Measurements from ENCODE around the gene RPS14.

RPS14 gene

DNA sequence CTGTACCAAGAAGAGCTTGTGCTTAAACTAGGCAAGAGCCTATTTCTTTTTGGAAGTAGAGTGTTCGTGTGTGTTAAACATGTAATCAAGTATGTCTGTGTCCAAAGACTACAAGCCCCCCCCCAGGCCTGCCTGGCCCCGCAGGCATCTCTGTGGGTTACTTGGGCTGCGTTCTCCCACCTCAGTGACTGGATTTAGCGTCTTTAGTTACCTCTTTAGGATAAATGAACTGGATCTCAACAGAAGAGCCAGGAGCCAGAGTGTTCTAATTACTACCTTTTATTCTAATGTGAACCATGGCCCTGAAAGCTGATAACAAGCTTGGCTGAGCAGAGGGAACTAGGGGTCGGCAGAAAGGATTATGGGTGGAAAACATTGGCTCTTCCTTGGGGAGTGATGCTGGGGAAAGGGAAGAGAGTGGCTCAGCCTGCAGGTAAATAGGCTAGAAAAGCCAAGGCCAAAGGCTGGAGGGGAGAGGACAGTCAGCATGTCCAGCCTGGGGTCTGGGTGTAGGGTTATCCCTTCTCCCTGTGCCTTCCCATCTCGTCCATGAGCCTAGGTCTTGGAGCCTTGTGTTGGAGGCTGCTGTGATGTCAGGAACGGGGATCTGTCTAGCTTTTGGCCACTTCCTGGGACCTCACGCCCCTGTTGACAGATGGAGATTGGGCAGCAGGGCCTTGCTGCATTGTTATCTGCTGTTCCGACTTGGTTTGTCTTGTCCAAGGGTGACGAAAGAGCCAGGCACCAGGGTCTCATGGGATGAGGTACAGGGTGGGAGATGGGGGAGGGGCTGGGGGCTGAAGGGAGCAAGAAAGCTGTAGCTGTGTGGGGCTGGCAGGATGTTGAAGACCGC is 47.9 kb downstream of the RPS14 start:
- TF ChIP-seq CTCF (IDR thresholded peaks at IDR 0.05; ENCODE audit: borderline replicate concordance, insufficient read depth, low read depth, low read length): no peak
- H3K4me3 ChIP-seq (ENCODE audit: low read depth, low read length): no peak overlapping the region

- no peak overlapping the region for H3K4me3 ChIP-seq (ENCODE audit: low read depth, low read length)
- no peak for TF ChIP-seq CTCF (IDR thresholded peaks at IDR 0.05; ENCODE audit: borderline replicate concordance, insufficient read depth, low read depth, low read length)
Measured at GRCh38 chr5:150401076-150401375, 48.5 kb downstream of the RPS14 start.

DNA sequence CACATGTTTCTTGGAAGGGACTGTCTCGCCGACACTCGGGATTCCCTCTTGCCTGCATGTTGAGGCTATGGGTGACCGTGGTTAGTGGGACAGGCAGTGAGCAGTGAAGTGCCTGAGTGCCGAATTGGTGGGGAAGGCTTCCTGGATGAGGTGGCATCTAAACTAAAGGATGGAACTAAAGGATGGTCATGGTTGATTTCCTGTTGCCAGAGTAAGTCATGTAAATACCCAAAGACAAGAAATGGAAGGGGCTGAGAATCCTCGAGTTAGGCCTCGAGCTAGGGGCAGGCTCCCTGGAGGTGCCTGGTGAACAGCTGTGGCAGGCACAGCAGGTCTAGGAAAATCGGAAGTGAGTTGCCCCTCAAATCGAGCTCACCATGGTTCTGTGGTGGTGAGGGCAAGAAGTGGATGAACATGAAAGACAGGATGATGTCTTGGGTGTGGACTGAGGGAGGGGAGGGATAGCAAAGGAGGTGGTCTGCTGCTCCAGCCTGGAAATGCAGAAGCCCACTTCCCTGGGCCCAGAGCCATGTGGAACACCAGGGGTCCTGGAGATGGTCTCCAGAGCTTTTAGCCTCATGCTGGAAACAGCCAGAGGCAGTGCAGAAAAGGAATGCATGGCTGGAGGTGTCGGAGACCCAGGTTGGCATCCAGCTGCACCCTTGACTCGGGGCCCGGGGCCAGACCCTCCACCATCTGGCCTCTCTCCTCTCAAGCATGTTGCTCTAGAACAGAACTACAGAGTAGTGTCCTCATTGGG is 49.0 kb downstream of the RPS14 start:
- TF ChIP-seq CTCF (IDR thresholded peaks at IDR 0.05; ENCODE audit: borderline replicate concordance, insufficient read depth, low read depth, low read length): no peak
- H3K4me3 ChIP-seq (ENCODE audit: low read depth, low read length): no peak overlapping the region

- no peak overlapping the region for H3K4me3 ChIP-seq (ENCODE audit: low read depth, low read length)
- no peak for TF ChIP-seq CTCF (IDR thresholded peaks at IDR 0.05; ENCODE audit: borderline replicate concordance, insufficient read depth, low read depth, low read length)
Measured at GRCh38 chr5:150399524-150400211, 49.9 kb downstream of the RPS14 start.

DNA sequence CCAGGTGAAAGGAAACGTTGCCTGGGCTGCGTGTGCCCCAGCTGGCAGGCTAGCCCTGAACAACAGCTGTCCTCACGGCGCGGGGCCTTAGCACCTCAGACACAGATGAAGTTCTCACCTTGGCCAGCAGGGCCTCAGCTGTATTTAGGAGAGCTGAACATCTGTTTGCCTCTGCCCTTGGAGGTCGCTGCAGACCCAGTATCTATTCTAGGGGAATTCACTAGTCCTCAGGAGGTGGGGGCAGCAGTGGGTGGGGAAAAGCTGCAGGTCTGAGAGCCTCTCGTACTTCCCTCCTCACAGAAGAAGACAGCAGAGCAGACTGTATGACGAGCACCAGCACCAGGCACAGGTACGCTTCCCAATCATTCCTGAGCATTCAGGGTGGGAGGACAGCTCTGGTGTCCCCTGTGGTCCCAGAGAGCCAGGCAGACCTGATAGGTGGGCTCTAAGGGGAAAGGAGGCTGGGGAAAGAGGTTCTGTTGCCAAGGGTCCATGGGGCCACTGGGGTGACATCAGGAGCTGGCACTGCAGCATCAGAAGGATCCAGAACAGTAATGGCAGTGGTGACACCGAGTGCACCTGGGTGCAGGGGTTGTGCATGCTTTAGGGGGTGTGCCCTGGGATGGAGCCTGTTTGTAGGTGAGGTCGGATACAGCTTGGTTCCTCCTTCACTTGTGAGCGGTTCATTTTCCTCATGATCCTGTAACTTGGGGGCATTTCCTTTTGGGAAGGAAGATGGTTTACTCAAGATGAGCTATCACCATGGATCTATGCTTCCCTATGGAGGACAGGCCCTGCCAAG is 50.6 kb downstream of the RPS14 start:
- TF ChIP-seq CTCF (IDR thresholded peaks at IDR 0.05; ENCODE audit: borderline replicate concordance, insufficient read depth, low read depth, low read length): peak; percentile 78
- no peak overlapping the region for H3K4me3 ChIP-seq (ENCODE audit: low read depth, low read length)

DNA sequence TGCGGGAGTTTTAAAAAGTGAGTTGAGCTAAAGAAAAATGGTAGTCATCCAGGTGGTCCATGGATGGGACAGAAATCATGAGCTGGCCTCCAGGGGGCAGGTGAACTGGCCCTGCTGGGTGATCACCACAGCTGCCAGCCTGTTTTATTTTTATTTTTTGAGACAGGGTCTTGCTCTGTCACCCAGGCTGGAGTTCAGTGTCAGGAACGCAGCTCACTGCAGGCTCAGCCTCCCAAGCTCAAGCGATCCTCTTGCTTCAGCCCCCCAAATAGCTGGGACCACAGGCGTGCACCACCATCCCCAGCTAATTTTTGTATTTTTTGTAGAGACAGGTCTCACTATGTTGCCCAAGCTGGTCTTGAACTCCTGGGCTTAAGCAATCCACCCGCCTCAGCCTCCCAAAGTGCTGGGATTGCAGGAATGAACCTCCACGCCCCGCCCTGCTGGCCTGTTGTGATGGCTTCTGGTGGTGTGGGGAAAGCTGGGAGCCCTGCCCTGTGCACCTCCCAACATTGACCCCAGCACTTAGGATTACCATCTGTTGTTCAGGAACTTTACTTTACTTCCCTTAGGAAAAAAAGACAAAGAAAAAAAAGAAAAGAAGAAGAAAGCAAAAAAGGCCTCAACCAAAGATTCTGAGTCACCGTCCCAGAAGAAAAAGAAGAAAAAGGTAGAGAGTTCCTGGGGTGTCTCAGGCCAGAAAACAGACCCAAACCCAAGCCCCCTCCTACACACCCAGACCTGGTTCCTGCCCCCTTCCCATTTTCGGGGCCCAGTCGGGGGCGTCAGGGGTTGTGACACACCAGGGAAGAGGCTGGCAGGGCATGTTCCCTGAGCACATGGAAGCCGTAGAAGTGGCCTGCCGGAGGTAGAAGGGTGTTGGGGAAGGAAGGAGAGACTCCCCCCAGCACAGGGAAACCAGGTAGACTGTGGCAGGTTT is 51.5 kb downstream of the RPS14 start:
- no peak overlapping the region for H3K4me3 ChIP-seq (ENCODE audit: low read depth, low read length)
- no peak for TF ChIP-seq CTCF (IDR thresholded peaks at IDR 0.05; ENCODE audit: borderline replicate concordance, insufficient read depth, low read depth, low read length)

All from GM12875 (cell line).